CD4-positive, alpha-beta T cell treated with Interleukin-17A for 1 hour (primary cell): ENCODE results near the gene EML6.

ENCODE experiments used
- DNase-seq: peaks from one replicate; pipeline ENCODE4 v3.0.0-alpha.2; 2020

Gene EML6

GRCh38 chr2:54952425-54952824 lies 229.0 kb downstream of the EML6 start:
- no peak for DNase-seq

- no peak for DNase-seq
These were observed 229.6 kb downstream of the EML6 start for GRCh38 chr2:54952978-54953456.

DNA sequence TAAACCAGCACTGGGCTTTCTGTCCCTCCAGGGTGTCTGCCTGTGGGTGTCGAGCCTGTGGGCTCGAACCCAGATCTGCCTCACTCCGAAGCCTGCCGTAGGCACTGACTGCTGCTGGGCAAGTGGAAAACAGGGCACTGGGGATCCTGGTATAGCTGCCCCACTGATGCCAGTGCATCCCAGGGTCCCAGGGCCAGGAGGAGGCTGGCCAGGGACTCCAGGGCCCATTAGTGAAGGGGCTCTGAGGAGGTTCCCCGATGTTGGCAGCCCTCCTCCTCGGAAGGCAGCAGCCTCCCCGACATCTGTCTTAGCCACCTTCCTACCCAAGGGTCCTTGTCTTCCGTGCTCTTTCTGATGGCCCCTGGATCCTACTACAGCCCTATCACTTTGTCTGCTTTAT lies 230.7 kb downstream of the EML6 start:
- no peak for DNase-seq

DNA sequence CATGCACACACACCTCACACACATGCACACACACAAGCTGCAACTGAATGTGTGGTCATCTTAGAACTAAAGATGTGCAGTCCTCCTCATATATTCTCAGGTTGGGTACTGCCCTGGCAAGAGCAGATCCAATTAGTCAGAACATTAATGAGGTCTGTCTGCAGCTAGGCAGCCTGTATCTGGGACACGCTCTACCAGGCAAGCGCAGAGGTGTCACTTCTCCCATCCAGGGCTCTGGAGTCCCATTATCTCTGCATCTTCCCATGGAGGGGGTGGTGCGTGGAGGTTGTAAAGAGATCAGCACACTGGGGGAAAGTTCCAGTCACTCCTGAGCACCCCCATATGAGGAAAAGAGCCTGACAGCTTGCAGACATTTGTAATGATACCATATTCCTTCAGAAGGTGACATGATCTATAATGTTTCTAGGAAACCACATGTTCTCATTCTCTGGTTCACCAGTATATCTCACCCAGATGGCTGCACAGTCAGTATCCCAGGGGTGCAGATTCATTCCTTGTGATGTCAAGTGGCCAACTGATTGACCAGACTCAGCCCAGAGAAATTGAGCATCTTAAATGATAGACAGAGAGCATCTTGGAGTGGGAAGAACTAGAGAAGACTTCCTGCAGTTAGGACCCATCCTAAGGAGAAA lies 231.4 kb downstream of the EML6 start:
- no peak for DNase-seq

GRCh38 chr2:54955358-54956110 lies 232.1 kb downstream of the EML6 start:
- DNase-seq, result no peak

DNA sequence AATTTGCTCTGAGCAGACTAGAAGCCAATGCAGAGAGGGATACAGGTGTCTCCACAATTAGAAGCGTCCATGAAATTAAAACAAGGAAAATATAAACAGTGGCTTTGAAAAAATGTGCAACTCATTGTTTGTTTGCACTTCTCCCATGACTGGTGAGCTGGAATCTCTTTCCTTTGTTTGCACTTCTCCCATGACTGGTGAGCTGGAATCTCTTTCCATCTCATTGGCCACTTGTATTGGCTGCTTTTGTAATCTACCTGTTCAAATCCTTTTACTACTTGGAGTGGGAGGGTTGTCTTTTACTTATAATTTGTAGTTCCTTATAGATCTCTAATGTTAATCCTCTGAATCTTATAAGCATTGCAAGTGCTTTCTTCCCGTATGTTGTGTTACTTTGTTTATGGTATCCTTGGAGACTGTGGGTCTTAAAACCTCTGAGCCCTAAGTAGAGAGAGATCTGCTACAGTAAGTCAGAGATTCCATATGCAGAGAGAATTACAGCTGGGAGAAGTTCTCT lies 232.7 kb downstream of the EML6 start:
- no peak for DNase-seq

DNA sequence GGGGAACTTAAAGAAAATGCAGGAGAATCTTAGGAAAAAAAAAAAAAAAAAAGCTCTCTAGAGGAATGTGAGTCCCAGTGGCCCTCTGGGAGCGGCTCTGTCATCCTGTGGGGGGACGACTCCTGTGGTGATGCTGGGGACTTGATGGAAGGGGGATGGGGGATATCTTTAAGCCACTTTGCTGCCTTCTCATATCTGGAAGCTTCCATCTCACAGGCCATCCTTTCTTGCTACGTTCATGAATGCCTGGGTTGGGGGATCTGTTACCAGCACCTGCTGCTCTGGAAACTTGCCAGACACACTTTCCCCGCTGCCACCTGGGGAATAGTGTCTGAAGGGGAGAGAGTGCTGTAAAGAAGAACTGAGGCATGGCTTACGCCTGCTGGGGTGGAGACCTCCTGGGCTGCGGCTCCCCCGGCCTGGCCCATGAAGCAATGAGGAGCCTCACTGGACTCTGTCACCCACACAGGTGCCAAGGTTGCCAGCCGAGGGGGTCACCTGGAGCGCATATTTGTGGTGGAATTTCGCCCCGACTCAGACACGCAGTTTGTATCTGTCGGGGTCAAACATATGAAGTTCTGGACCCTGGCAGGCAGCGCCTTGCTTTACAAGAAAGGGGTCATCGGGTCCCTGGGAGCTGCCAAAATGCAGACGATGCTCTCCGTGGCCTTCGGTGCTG lies 234.0 kb downstream of the EML6 start:
- DNase-seq, result no peak

GRCh38 chr2:54958717-54959371 lies 235.4 kb downstream of the EML6 start:
- no peak for DNase-seq

- no peak for DNase-seq
These were observed 236.7 kb downstream of the EML6 start for GRCh38 chr2:54960164-54960563.

DNA sequence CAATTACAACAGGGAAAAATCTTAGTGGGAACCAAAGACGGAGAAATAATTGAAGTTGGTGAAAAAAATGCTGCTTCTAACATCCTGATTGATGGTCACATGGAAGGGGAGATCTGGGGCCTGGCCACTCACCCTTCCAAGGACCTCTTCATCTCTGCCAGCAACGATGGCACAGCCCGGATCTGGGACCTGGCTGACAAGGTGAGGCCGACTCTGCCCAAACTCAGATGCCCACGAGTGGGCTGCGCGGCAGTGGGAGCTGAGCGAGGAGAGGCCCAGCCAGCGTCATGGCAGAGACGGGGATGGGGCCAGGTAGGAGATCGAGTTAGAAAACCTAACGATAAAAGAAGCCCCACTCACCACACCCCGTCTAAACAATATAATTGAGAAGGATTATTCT lies 239.0 kb downstream of the EML6 start:
- DNase-seq, result no peak

- no peak for DNase-seq
These were observed 239.5 kb downstream of the EML6 start for GRCh38 chr2:54962935-54963440.

GRCh38 chr2:54963476-54963875 lies 240.0 kb downstream of the EML6 start:
- DNase-seq, result no peak

GRCh38 chr2:54964271-54964670 lies 240.8 kb downstream of the EML6 start:
- DNase-seq, result no peak

GRCh38 chr2:54964816-54965215 lies 241.4 kb downstream of the EML6 start:
- no peak for DNase-seq

GRCh38 chr2:54965425-54965824 lies 242.0 kb downstream of the EML6 start:
- no peak for DNase-seq

- no peak for DNase-seq
These were observed 242.8 kb downstream of the EML6 start for GRCh38 chr2:54966165-54966832.

DNA sequence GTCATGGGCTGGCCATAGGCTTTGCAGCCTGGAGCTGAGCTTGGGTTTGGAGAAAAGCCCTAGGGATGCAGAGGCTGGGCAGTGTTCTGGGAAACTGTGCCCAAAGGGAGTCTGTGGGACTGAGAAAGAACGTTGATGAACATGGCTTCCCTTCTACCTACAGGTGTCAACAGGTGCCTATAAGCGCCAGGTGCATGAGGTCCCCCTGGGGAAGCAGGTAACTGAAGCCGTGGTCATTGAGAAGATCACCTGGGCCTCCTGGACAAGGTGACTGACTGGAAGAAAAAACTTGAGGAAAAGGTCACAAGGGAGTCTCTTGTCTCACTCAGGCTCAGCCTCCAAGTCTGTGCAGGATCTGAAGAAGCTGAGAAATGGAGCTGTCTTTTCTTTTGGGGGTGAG lies 243.4 kb downstream of the EML6 start:
- DNase-seq, result no peak

GRCh38 chr2:54967269-54967668 lies 243.8 kb downstream of the EML6 start:
- no peak for DNase-seq

GRCh38 chr2:54967759-54968365 lies 244.4 kb downstream of the EML6 start:
- DNase-seq, result no peak

- no peak for DNase-seq
These were observed 245.2 kb downstream of the EML6 start for GRCh38 chr2:54968561-54969218.

DNA sequence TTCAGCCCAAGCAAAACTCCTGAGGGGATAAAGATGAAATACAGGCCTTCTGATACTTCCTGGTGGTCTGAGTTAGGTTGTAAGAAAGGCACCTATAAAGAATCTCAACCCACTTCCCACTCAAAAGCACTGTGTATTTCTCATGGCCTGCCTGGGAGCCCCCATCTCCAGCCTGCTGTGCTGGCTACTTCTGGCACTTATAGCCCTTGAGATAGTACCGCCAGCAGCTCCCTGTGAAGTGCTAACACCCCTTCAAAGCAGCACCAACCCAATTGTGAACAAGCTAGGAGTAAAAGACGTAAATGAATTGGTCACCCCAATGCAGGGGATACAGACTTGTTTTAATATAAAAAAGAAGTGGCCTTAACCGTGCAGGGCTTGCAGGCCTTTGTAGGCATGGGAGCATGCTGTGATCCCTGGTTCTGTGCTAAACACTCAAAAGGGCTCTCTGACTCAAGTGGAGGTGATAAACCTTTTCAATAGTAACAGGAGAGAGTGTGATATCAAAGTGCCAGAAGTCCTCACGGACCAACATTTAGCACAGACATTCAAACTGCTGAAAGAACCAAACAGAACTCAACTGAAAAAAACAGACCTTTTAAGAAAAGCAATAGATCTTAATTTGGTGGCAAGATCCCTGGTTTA lies 246.0 kb downstream of the EML6 start:
- DNase-seq, result no peak
